ENCODE measurements around the gene COPRS.
A peak's percentile ranks its signal among the peaks of the same experiment; 100 is the strongest.

The COPRS gene

GRCh38 chr17:31869797-31870568 lies 10.9 kb upstream of the COPRS start:
- no peak for DNase-seq (ENCODE audit: low read depth)
- TF ChIP-seq, protein P1, sequence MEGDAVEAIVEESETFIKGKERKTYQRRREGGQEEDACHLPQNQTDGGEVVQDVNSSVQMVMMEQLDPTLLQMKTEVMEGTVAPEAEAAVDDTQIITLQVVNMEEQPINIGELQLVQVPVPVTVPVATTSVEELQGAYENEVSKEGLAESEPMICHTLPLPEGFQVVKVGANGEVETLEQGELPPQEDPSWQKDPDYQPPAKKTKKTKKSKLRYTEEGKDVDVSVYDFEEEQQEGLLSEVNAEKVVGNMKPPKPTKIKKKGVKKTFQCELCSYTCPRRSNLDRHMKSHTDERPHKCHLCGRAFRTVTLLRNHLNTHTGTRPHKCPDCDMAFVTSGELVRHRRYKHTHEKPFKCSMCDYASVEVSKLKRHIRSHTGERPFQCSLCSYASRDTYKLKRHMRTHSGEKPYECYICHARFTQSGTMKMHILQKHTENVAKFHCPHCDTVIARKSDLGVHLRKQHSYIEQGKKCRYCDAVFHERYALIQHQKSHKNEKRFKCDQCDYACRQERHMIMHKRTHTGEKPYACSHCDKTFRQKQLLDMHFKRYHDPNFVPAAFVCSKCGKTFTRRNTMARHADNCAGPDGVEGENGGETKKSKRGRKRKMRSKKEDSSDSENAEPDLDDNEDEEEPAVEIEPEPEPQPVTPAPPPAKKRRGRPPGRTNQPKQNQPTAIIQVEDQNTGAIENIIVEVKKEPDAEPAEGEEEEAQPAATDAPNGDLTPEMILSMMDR (IDR thresholded peaks at IDR 0.05; ENCODE audit: low read depth, low read length, missing control alignments): no peak
- no peak overlapping the region for H3K4me3 ChIP-seq (ENCODE audit: low read depth, low read length)

DNA sequence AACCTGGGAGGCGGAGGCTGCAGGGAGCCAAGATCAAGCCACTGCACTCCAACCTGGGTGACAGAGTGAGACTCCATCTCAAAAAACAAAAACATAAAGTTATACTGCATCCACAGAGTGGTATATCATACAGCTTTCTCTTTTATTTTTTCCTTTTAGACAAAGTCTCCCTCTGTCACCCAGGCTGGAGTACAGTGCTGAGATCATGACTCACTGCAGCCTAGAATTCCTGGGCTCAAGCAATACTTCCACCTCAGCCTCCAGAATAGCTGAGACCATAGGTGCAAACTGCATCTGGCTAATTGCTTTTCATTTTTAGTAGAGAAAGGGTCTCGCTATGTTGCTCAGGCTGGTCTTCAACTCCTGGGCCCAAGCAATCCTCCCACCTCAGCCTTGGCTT lies 10.0 kb upstream of the COPRS start:
- H3K4me3 ChIP-seq (ENCODE audit: low read depth, low read length): no peak overlapping the region
- DNase-seq (ENCODE audit: low read depth): no peak
- TF ChIP-seq, protein P1 (IDR thresholded peaks at IDR 0.05; ENCODE audit: low read depth, low read length, missing control alignments): no peak

GRCh38 chr17:31859487-31860008 lies 504 bp upstream of the COPRS start:
- peak overlapping the region; percentile 49 for H3K4me3 ChIP-seq (ENCODE audit: low read depth, low read length)
- DNase-seq (ENCODE audit: low read depth): no peak
- TF ChIP-seq, protein P1 (IDR thresholded peaks at IDR 0.05; ENCODE audit: low read depth, low read length, missing control alignments): no peak

DNA sequence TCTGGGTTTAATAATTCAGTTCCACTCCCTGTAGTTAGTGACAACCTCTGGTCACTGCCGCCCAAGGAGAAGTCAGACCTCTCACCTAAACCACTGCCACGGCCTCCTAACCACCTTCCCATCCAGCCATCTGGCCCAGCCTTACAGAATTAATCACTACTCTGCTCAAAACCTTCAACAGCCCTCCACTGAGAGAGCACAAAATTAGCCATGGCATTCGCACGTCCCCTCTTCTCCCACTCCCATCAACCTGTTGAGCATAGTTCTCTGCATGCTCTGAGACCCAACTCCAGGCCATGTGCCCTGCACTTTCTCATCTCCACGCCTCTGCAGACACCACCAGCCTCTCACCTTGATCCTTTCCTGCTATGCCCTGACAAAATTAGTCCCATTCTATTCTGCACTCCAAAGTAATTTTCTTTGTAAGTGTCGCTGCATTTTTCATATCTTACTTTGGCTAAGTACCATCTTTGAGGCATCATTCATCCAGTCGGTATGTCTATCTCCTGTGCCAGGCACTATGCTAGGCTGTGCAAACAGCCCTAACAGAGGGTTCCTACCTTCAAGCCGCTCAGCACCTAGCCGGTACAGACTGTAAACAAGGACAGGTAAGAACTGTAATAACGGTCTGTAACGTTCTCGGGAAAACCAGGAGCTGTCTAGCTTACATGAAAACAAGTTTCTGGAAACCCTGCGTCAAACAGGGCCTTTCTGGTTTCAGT lies 963 bp downstream of the COPRS start:
- H3K4me3 ChIP-seq (ENCODE audit: low read depth, low read length): peak overlapping the region; percentile 76
- TF ChIP-seq, protein P1 (IDR thresholded peaks at IDR 0.05; ENCODE audit: low read depth, low read length, missing control alignments): no peak
- DNase-seq (ENCODE audit: low read depth): no peak

GRCh38 chr17:31856750-31857149 lies 2.3 kb downstream of the COPRS start:
- no peak for DNase-seq (ENCODE audit: low read depth)
- no peak overlapping the region for H3K4me3 ChIP-seq (ENCODE audit: low read depth, low read length)
- TF ChIP-seq, protein P1 (IDR thresholded peaks at IDR 0.05; ENCODE audit: low read depth, low read length, missing control alignments): no peak

- H3K4me3 ChIP-seq (ENCODE audit: low read depth, low read length): no peak overlapping the region
- no peak for DNase-seq (ENCODE audit: low read depth)
- TF ChIP-seq, protein P1 (IDR thresholded peaks at IDR 0.05; ENCODE audit: low read depth, low read length, missing control alignments): no peak
These were observed 4.4 kb downstream of the COPRS start for GRCh38 chr17:31854672-31855071.
